GM12801 (cell line): Measurements from ENCODE around the gene LMO7.

Source experiments
- CTCF ChIP-seq: IDR thresholded peaks from one replicate; pipeline ENCODE4 v1.5.1; 2011; ENCODE audit warnings: control low read depth; ENCODE audit not compliant: insufficient read length; ENCODE audit errors: extremely low read depth

LMO7 gene

DNA sequence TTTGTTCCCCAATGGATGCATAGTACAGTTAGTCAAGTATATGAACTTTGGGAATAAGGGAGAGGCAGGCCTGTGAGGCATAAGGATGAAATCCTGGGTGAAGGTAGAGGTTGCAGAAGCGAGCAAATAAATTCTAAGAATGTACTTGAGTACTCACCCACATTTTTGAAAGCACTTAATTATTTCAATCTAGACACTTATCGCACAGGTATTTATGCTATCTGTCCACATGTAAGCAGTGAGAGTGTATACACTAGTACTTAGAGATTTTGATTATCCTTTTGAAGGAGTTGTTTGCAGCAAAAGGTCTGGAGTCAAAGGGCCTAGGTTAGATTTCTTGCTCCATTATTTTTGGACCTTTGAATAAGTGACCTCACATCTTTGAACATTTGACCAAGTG, 77.7 kb downstream of the LMO7 start:
- TF ChIP-seq CTCF, result no peak

DNA sequence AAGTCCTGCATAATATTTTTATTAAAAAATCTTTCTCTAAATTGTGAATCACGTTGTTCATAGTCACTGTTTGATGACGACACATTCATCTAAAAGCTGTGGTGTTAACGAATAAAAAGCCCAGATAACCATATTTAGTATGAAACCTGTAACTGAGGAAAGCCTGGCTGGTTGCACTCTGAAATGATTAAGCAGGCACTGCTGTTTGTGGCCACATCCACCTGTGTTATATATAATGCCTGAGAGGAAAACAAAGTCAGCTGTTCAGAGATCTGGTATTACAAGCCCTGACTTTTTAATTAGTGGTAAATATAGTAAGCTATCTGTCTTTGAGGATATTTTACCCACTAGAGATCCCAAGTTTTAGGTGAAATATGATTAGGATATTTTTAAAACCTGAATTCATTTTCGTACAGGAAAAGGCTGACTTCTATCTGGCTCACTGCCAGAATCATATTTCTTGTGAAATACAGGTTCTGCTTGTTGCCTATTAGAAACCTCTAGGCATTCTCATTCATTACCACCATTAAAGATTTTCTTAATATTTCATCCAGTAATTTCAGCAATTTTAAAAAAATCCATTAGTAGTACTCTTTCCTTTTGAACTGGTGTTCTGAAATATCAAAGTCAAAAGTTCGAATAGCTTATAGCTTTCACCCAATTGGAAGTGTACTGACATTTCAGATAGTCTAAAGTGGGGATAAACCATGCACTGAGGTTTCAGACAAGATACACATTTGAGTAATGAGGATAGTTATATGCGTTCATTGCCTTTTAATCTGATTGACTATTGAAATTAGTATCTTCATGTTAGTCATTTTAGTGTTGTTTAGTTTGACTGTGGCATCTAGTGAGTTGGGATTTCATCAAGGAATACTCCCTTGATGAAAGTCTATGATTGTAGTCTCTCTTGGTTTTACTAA, 79.7 kb downstream of the LMO7 start:
- no peak for TF ChIP-seq CTCF

- TF ChIP-seq CTCF, result no peak
Observed at GRCh38 chr13:75717525-75717924, 81.4 kb downstream of the LMO7 start.

DNA sequence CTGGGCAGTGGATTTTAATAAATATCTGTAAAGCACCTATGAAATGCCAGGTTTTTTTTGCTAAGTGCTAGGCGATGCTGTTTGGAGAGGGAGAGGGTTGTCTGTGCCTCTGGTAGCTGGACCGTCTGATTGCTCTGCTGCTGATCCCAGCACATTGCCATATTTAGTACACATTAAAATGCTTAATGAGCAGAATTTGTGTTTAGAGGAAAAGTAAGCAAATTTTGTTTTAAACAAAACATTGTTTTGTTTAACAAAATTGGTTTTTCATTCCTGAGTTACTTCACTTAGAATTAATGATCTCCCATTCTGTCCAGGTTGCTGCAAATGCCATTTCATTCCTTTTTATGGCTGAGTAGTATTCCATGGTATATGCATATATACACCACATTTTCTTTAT, 85.2 kb downstream of the LMO7 start:
- TF ChIP-seq CTCF, result no peak

DNA sequence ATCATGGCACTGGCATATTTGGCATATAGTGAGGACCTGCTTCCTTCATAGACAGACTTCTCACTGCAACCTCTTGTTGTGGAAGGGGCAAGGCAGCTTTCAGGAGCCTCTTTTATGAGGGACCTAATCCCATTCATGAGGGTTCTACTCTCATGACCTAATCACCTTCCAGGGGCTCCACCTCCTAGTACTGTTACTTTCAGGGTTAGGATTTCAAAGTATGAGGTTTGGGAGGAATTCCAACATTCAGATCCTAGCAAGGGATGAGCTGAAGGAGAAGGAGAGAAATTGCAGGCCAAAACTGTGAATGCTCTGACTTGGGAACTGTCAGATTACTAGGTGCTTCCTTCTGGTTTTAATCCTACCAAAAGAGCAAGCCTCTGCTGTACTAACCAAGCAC, 87.8 kb downstream of the LMO7 start:
- TF ChIP-seq CTCF, result no peak

DNA sequence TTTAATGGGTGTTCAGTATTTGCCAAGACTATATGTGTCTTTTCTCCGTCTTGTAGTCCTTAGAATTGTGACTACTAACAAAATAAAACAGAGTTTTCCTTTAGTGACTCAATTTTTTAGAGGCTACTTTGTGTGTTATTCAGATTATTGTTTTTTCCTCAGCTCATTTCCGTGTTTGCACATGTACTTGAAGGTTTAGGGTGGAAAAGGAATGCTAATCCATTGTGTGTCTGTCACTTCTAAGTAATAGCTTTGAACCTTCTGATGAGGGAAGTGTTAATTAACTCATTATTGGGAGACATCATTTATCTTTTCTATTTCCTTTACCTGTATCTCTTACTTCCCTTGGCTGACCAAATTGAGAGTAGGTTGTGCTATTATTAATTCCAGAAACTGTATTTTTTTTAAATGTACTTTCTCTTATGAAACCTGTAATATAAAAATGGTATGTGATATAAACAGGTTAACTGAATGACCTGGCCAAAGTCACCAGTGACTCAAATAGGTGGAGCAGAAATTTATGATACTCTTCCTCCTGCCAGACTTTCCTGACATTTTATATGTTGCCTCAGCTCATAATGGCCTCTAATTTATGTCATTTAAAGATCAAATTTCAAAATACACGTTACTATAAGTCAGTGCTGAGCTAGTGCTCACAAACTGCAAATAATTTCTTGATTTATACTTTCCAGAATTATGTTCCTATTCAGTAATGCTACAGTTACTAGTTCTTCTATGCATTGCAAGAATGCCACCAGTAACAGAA, 88.8 kb downstream of the LMO7 start:
- no peak for TF ChIP-seq CTCF

- TF ChIP-seq CTCF, result no peak
Observed at GRCh38 chr13:75725736-75726135, 89.6 kb downstream of the LMO7 start.
